ENCODE measurements around the gene WDR47. TPM values are rescaled to one million over a fixed set of nuclear protein-coding genes. Genes with fewer than 3 reads are reported as not detected.
"Not testable (repeated sequence)": the region's sequence is repeated elsewhere in the genome, so short reads cannot be mapped to it uniquely, and the experiment has no call there.

Gene WDR47
- polyA plus RNA-seq, 1 donor from 2014 or later = 65.7 TPM

DNA sequence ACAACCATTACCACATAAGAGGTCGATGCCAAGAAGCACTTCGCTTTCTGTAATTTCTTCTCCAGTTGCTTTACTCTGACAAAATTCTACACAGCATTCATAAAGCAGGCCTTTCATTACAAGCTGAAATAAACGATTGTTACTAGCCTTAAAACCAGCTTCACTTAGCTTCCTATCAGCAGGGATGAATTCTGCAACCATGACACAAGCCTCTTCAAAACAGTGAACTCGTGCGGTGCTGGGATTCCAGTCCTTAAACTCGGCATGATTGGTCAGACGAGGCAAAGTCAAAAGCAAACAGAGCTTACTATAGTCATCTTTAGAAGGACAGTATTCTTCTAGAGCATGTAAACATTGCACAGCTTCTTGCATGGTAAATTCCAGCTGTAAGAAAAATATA, 30.6 kb downstream of the WDR47 start:
- no peaks in the 10 kb centered on the region for H3K36me3 ChIP-seq (ENCODE audit: insufficient read depth, low read length)

DNA sequence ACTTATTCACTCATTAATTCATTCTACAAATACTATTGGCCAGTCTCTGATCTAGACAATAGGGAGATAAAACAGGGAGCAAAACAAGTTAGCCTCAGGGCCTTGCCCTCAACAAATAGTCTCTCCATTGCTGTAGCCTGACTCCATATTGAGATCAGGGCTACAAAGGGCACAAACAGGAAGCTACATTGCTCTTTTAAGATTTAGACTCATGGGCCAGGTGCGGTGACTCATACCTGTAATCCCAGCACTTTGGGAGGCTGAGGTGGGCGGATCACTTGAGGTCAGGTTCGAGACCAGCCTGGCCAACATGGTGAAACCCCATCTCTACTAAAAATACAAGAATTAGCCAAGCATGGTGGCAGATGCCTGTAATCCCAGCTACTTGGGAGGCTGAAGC, 45.3 kb downstream of the WDR47 start:
- not testable (repeated sequence) for H3K9me2 ChIP-seq (ENCODE audit: insufficient read depth, low read length); H3K27ac ChIP-seq (ENCODE audit: low read length); H3K9me3 ChIP-seq (ENCODE audit: low read length); H4K20me1 ChIP-seq (ENCODE audit: insufficient read depth); H3K4me2 ChIP-seq (ENCODE audit: low read length); H3K27me3 ChIP-seq (ENCODE audit: insufficient read depth, low read depth, low read length); H3F3A ChIP-seq (ENCODE audit: insufficient read depth, low read length, poor library complexity, severe bottlenecking); H3K9ac ChIP-seq (ENCODE audit: low read length); H3K79me2 ChIP-seq (replicated peaks; ENCODE audit: insufficient read depth, low read length); H2AFZ ChIP-seq (ENCODE audit: low read depth, low read length); H3K4me3 ChIP-seq (ENCODE audit: low read length)
- peaks cover 10% of the 10 kb centered on the region for H3K36me3 ChIP-seq (ENCODE audit: insufficient read depth, low read length)

More for the DNA sequence above, 30.6 kb downstream of the WDR47 start:
- Histone ChIP-seq H3K9ac (ENCODE audit: low read length) (no peak overlapping the region), H3K27ac (ENCODE audit: low read length) (no peak overlapping the region), H3K9me3 (ENCODE audit: low read length) (no peaks in the 10 kb centered on the region), H4K20me1 (ENCODE audit: insufficient read depth) (no peaks in the 10 kb centered on the region), H3K27me3 (ENCODE audit: insufficient read depth, low read depth, low read length) (no peaks in the 10 kb centered on the region), H3K79me2 (replicated peaks; ENCODE audit: insufficient read depth, low read length) (no peaks in the 10 kb centered on the region), H3K4me2 (ENCODE audit: low read length) (no peak overlapping the region), H3K9me2 (ENCODE audit: insufficient read depth, low read length) (no peaks in the 10 kb centered on the region), H3F3A (ENCODE audit: insufficient read depth, low read length, poor library complexity, severe bottlenecking) (no peaks in the 10 kb centered on the region), H2AFZ (ENCODE audit: low read depth, low read length) (no peak overlapping the region), H3K4me3 (ENCODE audit: low read length) (no peak overlapping the region)
- TF ChIP-seq, protein P1, sequence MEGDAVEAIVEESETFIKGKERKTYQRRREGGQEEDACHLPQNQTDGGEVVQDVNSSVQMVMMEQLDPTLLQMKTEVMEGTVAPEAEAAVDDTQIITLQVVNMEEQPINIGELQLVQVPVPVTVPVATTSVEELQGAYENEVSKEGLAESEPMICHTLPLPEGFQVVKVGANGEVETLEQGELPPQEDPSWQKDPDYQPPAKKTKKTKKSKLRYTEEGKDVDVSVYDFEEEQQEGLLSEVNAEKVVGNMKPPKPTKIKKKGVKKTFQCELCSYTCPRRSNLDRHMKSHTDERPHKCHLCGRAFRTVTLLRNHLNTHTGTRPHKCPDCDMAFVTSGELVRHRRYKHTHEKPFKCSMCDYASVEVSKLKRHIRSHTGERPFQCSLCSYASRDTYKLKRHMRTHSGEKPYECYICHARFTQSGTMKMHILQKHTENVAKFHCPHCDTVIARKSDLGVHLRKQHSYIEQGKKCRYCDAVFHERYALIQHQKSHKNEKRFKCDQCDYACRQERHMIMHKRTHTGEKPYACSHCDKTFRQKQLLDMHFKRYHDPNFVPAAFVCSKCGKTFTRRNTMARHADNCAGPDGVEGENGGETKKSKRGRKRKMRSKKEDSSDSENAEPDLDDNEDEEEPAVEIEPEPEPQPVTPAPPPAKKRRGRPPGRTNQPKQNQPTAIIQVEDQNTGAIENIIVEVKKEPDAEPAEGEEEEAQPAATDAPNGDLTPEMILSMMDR (IDR thresholded peaks at IDR 0.05; ENCODE audit: poor library complexity, severe bottlenecking) = no peak
- TF ChIP-seq EZH2 (IDR thresholded peaks at IDR 0.05; ENCODE audit: borderline replicate concordance, insufficient read depth, low read length, poor library complexity, severe bottlenecking) = no peak
- no peak for TF ChIP-seq TAF1 (IDR thresholded peaks at IDR 0.05; ENCODE audit: low read depth)

DNA sequence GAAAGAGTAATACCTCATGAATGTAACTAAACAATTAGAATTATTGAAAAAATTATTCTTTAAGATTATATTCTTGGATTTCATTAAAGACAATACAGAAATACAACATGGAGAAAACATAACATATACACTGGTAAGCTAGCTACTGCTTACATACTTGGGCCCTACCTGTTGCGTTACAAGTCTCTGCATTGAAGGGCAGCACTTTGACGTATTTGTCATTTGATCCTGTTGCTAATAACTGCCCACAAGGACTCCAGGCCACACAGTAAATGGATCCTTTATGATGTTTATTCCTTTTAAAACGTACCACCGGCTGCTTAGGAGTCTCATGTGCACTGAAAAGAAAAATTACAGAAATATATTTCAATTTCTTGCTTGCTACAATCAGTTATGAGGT, 58.8 kb downstream of the WDR47 start:
- Histone ChIP-seq H3K27ac (ENCODE audit: low read length) (no peak overlapping the region), H4K20me1 (ENCODE audit: insufficient read depth) (no peaks in the 10 kb centered on the region), H3K4me3 (ENCODE audit: low read length) (no peak overlapping the region), H3K4me2 (ENCODE audit: low read length) (no peak overlapping the region), H2AFZ (ENCODE audit: low read depth, low read length) (no peak overlapping the region), H3K79me2 (replicated peaks; ENCODE audit: insufficient read depth, low read length) (no peaks in the 10 kb centered on the region), H3F3A (ENCODE audit: insufficient read depth, low read length, poor library complexity, severe bottlenecking) (no peaks in the 10 kb centered on the region), H3K9ac (ENCODE audit: low read length) (no peak overlapping the region), H3K27me3 (ENCODE audit: insufficient read depth, low read depth, low read length) (no peaks in the 10 kb centered on the region), H3K9me2 (ENCODE audit: insufficient read depth, low read length) (no peaks in the 10 kb centered on the region), H3K9me3 (ENCODE audit: low read length) (no peaks in the 10 kb centered on the region), H3K36me3 (ENCODE audit: insufficient read depth, low read length) (peaks cover 3% of the 10 kb centered on the region)
- TF ChIP-seq TAF1 (IDR thresholded peaks at IDR 0.05; ENCODE audit: low read depth) (no peak), EP300 (conservative IDR thresholded peaks at IDR 0.05; ENCODE audit: poor library complexity, severe bottlenecking) (no peak), POLR2AphosphoS5 (IDR thresholded peaks at IDR 0.05) (no peak), MXI1 (conservative IDR thresholded peaks at IDR 0.05; ENCODE audit: poor library complexity, severe bottlenecking) (no peak)
- TF ChIP-seq, protein P1 (IDR thresholded peaks at IDR 0.05; ENCODE audit: poor library complexity, severe bottlenecking) = no peak

All from neural cell (in vitro differentiated cells).